Epidermal melanocyte (primary cell): Measurements from ENCODE around the gene ZNF641.
A peak's percentile ranks its signal among the peaks of the same experiment; 100 is the strongest.

Experiments used
- DNase-seq: peaks from one replicate; pipeline ENCODE4 v3.0.0; 2011; ENCODE audit warnings: low spot score; ENCODE audit not compliant: insufficient read length

The ZNF641 gene

GRCh38 chr12:48350249-48351021 lies at the start of gene ZNF641:
Gene ZNF641 (minus strand): TSS chr12:48350919. CDS start chr12:48348090, 2,829 bp downstream.
- peak; percentile 34 for DNase-seq

- DNase-seq, result no peak
Observed at GRCh38 chr12:48390026-48390425, 39.3 kb upstream of the ZNF641 start.

GRCh38 chr12:48389409-48389808 lies 38.7 kb upstream of the ZNF641 start:
- no peak for DNase-seq

- no peak for DNase-seq
Observed at GRCh38 chr12:48388938-48389337, 38.2 kb upstream of the ZNF641 start.

- no peak for DNase-seq
Observed at GRCh38 chr12:48388460-48388859, 37.7 kb upstream of the ZNF641 start.

- no peak for DNase-seq
Observed at GRCh38 chr12:48380596-48380995, 29.9 kb upstream of the ZNF641 start.

GRCh38 chr12:48379794-48380193 lies 29.1 kb upstream of the ZNF641 start:
- DNase-seq, result no peak

- no peak for DNase-seq
Observed at GRCh38 chr12:48377646-48378045, 26.9 kb upstream of the ZNF641 start.

- no peak for DNase-seq
Observed at GRCh38 chr12:48374164-48374563, 23.4 kb upstream of the ZNF641 start.

GRCh38 chr12:48366131-48366530 lies 15.4 kb upstream of the ZNF641 start:
- DNase-seq, result no peak

- no peak for DNase-seq
Observed at GRCh38 chr12:48361664-48362339, 11.1 kb upstream of the ZNF641 start.

- no peak for DNase-seq
Observed at GRCh38 chr12:48358937-48359513, 8.3 kb upstream of the ZNF641 start.

- DNase-seq, result no peak
Observed at GRCh38 chr12:48356041-48356768, 5.5 kb upstream of the ZNF641 start.

- DNase-seq, result no peak
Observed at GRCh38 chr12:48352157-48352760, 1.5 kb upstream of the ZNF641 start.

GRCh38 chr12:48351022-48351708 lies 446 bp upstream of the ZNF641 start:
- peak; percentile 30 for DNase-seq

GRCh38 chr12:48349471-48349870 lies 1.2 kb downstream of the ZNF641 start:
- DNase-seq, result no peak

GRCh38 chr12:48342980-48343379 lies 7.7 kb downstream of the ZNF641 start:
- no peak for DNase-seq

- DNase-seq, result no peak
Observed at GRCh38 chr12:48340943-48341342, 9.8 kb downstream of the ZNF641 start.

- no peak for DNase-seq
Observed at GRCh38 chr12:48339442-48340117, 11.1 kb downstream of the ZNF641 start.

- DNase-seq, result no peak
Observed at GRCh38 chr12:48336564-48336963, 14.2 kb downstream of the ZNF641 start.
